Measurements from ENCODE around the gene SPAAR. TPM values are rescaled to one million over a fixed set of nuclear protein-coding genes. Genes with fewer than 3 reads are reported as not detected.
A peak's percentile ranks its signal among the peaks of the same experiment; 100 is the strongest.

Gene SPAAR
- total RNA-seq, 4 donors from 2014 or later = 0.68 to 2.5 TPM; not detected in 2

- intact Hi-C loops (cut with DNase I; ENCODE audit: low total_unique reads) (no loop called here), in situ Hi-C loops (cut with MboI; ENCODE audit: low pct_ligation_motif_present in 1 of 4, low pct_unique_long_range_greater_than_20kb in 1 of 4, low sequenced_read_pairs in 3 of 4) (no loop called here)
- Histone ChIP-seq H3K36me3 (no peaks in the 10 kb centered on the region), H3K4me3 (no peak overlapping the region), H3K27me3 (no peaks in the 10 kb centered on the region), H3K9me3 (no peaks in the 10 kb centered on the region), H3K27ac (peak overlapping the region; percentile 86 to 89 (median 88)), H3K4me1 (peaks cover 12 to 85% (median 67%) of the 10 kb centered on the region in 4 donors)
- WGBS, 2 donors (ENCODE audit: low coverage in 1 of 2) = 29 to 56% methylated on average over 1 to 4 of the region's 4 CpGs
- peak; percentile 79 for DNase-seq
- TF ChIP-seq POLR2A (IDR thresholded peaks at IDR 0.05) (no peak), CTCF (IDR thresholded peaks at IDR 0.05) (peak in 3 of 5 experiments; percentile 9 to 23 (median 13))
These were observed 10.8 kb downstream of the SPAAR start for GRCh38 chr9:35920051-35920620.

- intact Hi-C loops (cut with DNase I; ENCODE audit: low total_unique reads) = no loop called here
- Histone ChIP-seq H3K4me3 (no peak overlapping the region), H3K27me3 (no peaks in the 10 kb centered on the region), H3K36me3 (no peaks in the 10 kb centered on the region), H3K9me3 (no peaks in the 10 kb centered on the region), H3K4me1 (peaks cover 3 to 51% (median 37%) of the 10 kb centered on the region in 4 donors), H3K27ac (peak overlapping the region; percentile 45 to 82 (median 75))
- no peak for DNase-seq
- TF ChIP-seq POLR2AphosphoS5 (IDR thresholded peaks at IDR 0.05) (no peak), CTCF (IDR thresholded peaks at IDR 0.05) (no peak), POLR2A (IDR thresholded peaks at IDR 0.05) (no peak), EP300 (IDR thresholded peaks at IDR 0.05; ENCODE audit: low read depth) (no peak)
- WGBS, 2 donors (ENCODE audit: low coverage in 1 of 2) = 93 to 97% methylated on average over 1 of the region's 1 CpG
- in situ Hi-C loops (cut with MboI; ENCODE audit: low pct_ligation_motif_present in 1 of 4, low pct_unique_long_range_greater_than_20kb in 1 of 4, low sequenced_read_pairs in 3 of 4) = no loop called here
These were observed 14.3 kb downstream of the SPAAR start for GRCh38 chr9:35923598-35923926.

- 59% methylated on average over 5 to 9 of the region's 9 CpGs for WGBS, 2 donors (ENCODE audit: low coverage in 1 of 2)
- in situ Hi-C loops (cut with MboI; ENCODE audit: low pct_ligation_motif_present in 1 of 4, low pct_unique_long_range_greater_than_20kb in 1 of 4, low sequenced_read_pairs in 3 of 4) = no loop called here
These were observed 14.9 kb downstream of the SPAAR start for GRCh38 chr9:35923927-35924763.

More at GRCh38 chr9:35923927-35924763, 14.9 kb downstream of the SPAAR start:
- TF ChIP-seq POLR2AphosphoS5 (IDR thresholded peaks at IDR 0.05) (peak in 2 of 3 donors; percentile 6 to 31), CTCF (IDR thresholded peaks at IDR 0.05) (no peak), POLR2A (IDR thresholded peaks at IDR 0.05) (no peak)
- Histone ChIP-seq H3K36me3 (no peaks in the 10 kb centered on the region), H3K27ac (peak overlapping the region; percentile 45 to 82 (median 75)), H3K9me3 (no peaks in the 10 kb centered on the region), H3K4me3 (no peak overlapping the region), H3K4me1 (peaks cover 0 to 49% (median 31%) of the 10 kb centered on the region in 4 donors), H3K27me3 (no peaks in the 10 kb centered on the region)
- intact Hi-C loops (cut with DNase I; ENCODE audit: low total_unique reads) = no loop called here
- no peak for DNase-seq
